Measurements from ENCODE around the gene DDR1.
"Not testable (repeated sequence)": the region's sequence is repeated elsewhere in the genome, so short reads cannot be mapped to it uniquely, and the experiment has no call there.

DDR1 gene

DNA sequence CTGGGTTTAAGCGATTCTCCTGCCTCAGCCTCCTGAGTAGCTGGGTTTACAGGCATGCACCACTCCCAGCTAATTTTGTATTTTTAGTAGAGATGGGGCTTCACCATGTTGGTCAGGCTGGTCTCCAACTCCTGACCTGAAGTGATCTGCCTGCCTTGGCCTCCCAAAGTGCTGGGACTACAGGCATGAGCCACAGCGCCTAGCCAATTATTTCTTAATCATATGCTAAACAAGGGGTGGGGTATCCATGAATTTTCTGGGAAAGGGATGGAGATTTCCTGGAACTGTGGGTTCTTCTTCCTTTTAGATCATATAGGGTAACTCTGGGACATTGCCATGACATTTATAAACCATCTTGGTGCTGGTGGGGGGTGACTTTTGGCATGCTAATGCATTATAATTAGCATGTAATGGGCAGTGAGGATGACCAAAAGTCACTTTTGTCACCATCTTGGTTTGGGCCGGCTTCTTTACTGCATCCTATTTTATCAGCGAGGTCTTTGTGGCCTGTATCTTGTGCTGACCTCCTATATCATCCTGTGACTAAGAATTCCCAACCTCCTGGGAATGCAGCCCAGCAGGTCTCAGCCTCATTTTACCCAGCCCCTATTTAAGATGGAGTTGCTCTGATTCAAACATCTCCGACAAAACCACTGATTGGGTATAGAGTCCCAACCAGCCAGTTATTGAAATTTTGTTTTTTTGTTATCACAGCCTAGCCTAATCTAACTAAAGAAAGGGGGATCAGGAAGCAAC lies 29.9 kb upstream of the DDR1 start:
- DNase-seq, result no peak

DNA sequence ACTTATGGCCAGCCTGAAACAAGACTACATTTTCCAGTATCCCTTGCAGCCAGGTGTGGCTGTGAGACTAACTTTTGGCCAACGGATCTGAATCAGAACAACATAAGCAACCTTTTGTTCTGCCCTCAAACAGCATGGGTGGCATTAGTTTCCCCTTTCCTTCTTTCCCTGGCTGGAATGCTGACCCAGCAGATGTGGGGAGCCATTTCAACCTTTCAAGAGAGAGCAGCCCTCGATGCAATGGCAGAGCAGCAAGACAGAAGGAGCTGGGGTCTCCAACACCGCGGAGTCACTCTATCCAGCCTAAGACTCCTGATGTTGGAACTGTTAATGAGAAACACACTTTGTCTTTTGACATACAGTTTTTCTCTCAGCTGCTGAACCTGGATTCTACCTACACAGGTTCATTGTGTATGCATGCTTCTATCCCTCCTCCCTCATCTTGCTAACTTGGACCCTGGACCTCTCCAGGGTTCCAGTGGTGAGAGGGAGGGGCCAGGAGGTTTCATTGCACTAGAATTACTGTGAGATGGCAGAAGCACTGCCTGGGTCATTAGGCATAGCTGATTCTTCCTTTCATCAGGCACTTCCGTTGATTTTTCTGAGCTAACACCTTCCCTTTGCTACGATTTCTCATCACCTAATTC lies 28.8 kb upstream of the DDR1 start:
- no peak for DNase-seq

DNA sequence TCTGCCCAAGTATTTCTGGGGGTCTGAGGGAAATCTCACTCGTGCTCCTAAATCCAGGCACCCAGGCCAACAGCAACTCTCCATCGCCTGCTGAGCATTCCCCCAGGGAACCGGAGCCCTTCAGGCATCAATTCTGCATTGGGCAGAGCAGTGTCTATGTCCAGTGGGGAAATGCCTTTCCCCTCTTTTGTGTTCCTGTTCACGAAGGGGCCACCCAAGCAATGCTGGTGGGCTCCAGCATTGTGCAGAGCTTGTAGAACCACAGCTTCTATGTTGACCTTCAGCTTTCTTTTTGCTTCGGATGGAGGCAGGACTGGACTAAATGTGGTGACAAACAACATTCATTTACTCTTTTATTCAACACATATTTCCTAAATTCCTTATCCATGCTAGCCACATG lies 27.2 kb upstream of the DDR1 start:
- no peak for DNase-seq

DNA sequence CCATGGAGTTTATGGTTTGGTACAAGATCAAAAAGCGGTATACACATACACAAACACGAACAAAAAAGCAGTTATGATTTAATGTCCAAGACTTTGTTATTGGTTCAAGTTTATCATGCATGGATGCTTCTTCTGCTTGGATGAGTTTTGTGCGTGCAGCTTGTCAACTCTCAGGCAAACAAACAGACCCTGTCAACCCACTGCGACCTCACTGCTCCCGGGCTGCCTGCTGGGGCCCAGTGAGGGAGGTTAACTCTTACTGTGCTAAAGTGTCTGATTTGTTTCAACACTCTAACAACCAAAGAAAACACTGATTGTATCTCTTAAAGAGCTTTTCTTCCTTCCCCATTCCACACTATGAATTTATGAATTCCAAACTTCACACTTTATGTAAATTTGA lies 26.8 kb upstream of the DDR1 start:
- no peak for DNase-seq

DNA sequence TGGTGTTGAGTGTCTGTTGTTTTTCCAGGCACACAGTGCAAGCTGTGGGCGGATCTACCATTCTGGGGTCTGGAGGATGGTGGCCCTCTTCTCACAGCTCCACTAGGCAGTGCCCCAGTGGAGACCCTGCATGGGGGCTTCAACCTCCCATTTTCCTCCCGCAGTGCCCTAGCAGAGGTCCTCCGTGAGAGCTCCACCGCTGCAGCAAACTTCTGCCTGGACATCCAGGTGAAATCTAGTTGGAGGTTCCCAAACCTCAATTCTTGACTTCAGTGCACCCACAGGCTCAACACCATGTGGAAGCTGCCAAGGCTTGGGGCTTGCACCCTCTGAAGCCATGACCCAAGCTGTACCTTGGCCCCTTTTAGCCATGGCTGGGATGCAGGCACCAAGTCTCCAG lies 24.6 kb upstream of the DDR1 start:
- DNase-seq, result not testable (repeated sequence)

DNA sequence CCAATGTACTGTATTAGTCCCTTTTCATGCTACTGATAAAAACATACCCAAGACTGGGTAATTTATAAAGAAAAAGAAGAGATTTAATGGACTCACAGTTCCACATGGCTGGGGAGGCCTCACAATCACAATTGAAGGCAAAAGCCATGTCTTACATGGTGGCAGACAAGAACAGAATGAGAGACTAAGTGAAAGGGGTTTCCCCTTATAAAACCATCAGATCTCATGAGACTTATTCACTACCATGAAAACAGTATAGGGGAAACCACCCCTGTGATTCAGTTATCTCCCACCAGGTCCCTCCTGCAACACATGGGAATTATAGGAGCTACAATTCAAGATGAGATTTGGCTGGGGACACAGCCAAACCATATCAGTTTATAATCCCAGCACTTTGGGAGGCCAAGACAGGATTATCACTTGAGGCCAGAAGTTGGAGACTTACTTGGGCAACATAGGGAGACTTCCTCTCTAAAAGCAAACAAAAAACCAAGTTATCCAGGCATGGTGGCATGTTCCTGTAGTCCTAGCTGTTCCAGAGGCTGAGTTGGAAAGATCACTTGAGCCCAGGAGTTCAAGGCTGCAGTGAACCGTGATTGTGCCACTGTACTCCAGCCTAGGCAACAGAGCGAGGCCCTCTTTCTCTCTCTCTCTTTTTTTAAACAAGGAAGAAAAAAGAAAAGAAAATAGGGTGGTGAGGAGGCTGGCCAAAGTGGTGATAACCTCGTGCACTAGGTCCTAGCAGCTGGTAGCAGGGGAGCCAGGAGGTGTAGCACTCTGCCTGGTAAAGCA lies 22.9 kb upstream of the DDR1 start:
- no peak for DNase-seq

DNA sequence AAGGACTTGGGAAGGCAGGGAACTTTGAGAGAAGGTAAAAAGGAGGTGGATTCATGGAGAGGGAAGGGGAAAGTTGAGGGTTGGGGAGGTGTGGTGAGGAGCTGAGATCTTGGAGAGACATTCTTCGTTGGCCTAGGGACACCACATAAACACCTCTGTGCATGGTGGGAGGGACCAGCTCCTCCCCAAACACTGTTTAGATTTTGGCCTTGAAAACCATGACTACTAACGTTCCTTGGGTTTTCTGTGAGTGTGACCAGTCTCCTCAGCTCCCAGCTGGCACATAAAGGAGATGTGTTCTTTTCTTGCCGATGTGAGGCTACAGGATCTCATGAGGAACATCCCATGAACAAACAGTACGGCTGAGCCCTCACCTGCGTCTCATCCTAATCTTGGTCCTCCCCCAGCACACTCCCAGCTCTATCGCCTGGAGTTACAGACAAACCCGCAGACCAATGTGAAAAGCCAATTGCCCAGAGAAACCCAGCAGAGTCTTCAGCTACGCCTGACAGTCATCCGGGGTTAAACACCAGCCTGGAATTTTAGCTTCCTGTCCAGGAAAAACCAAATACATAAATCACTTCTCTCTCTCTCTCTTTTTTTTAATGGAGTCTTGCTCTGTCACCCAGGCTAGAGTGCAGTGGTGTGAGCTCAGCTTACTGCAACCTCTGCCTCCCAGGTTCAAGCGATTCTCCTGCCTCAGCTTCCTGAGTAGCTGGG lies 22.0 kb upstream of the DDR1 start:
- DNase-seq, result no peak

DNA sequence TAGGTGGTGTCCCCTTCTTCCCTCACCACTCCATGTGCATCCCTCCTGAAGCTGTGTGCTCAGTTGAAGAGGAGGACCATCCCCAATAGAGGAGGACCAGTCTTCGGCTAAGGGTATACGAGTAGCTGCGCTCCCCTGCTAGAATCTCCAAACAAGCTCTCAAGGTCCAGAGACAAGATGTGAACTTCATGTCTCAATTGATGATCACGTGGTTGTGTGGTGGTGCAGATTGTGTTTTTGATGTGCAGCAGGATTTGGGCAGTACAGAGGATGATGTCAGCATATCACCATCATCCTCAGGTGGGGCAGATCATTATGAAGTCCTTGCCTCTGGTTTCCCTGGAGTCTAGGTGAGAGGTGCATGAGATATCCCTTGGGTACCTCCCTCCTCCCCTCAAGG lies 20.0 kb upstream of the DDR1 start:
- no peak for DNase-seq

DNA sequence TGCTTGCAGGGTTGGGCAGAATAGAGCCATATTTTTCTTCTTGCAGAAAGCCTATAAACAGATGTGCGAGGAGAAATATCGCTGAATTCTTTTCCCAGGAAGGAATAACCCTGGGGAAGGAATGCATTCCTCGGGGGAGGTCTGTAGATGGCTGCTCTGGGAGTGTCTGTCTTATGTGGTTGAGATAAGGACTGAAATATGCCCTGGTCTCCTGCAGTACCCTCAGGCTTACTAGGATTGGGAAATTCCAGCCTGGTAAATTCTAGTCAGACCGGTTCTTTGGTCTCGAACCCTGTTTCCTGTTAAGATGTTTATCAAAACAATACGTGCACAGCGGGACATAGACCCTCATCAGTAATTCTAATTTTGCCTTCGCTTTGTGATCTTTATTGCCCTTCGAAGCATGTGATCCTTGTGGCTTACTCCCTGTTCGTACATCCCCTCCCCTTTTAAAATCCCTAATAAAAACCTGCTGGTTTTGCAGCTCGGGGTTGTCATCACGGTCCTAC lies 15.0 kb upstream of the DDR1 start:
- not testable (repeated sequence) for DNase-seq

DNA sequence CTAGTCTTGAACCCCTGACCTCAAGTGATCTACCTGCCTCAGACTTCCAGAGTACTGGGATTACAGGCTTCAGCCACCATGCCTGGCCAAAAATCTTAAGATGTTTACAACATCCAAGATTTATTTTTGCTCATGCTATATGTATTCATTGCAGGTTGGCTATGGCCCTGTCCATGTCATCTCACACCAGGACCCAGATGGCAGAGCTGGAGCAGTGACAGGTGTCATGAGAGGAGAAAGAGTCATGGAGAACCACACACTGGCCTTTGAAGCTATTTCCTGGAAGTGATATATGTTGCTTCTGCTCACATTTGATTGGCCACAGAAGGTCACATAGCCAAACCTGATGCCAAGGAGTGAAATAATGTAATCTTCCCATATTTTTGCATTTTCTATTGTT lies 13.8 kb upstream of the DDR1 start:
- DNase-seq, result no peak

DNA sequence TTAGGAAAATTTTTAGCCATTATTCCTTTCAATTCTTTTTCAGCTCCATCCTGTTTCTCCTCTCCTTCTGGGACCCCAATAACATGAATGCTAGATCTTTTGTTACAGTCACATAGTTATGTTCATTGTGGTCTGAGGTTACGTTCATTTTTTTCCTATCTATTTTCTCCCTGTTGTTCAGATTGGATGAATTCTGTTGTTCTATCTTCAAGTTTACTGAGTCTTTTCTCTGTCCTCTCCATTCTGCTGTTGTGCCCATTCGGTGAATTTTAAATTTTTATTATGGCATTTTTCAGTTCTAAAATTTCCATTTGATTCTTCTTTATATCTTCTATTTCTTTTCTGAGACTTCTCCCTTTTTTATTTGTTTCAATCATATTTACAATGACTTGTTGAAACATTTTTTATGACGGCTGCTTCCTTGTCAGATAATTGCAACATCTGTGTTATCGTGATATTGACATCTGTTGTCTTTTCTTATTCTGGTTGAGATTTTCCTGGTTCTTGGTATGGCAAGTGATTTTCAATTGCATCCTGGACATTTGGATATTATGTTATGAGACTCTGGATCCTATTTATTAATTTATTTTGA lies 12.6 kb upstream of the DDR1 start:
- DNase-seq, result no peak

DNA sequence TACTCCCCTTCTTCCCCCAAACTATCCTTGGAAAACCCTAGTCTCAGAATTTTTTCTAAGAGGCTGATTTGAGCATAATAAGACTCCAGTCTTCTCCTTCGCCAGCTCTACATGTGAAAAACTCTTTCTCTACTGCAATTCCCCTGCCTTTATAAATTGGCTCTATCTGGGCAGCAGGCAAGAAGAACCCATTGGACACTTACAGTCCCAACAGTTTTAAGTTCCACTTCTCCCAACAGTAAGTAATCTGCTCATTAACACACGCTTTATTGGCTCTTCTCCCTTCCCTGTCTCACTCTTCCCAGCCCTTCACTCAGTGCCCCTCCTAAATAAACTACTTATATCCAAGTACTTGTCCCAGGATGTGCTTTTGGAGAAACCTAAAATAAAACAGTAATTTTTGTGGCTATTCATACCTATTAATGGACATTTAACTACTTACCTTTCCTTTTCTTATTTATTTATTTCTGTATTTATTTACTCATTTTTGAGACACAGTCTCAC lies 11.1 kb upstream of the DDR1 start:
- DNase-seq, result no peak

DNA sequence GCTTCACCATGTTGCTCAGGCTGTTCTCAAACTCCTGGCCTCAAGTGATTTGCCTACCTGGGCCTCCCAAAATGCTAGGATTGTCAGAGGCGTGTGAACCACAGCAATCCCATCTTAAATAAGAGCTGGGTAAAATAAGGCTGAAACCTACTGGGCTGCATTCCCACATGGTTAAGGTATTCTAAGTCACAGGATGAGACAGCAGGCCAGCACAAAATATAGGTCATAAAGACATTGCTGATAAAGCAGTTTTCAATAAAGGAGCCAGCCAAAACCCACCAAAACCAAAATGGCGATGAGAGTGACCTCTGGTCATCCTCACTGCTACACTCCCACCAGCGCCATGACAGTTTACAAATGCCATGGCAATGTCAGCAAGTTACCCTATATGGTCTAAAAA lies 10.5 kb upstream of the DDR1 start:
- not testable (repeated sequence) for DNase-seq

DNA sequence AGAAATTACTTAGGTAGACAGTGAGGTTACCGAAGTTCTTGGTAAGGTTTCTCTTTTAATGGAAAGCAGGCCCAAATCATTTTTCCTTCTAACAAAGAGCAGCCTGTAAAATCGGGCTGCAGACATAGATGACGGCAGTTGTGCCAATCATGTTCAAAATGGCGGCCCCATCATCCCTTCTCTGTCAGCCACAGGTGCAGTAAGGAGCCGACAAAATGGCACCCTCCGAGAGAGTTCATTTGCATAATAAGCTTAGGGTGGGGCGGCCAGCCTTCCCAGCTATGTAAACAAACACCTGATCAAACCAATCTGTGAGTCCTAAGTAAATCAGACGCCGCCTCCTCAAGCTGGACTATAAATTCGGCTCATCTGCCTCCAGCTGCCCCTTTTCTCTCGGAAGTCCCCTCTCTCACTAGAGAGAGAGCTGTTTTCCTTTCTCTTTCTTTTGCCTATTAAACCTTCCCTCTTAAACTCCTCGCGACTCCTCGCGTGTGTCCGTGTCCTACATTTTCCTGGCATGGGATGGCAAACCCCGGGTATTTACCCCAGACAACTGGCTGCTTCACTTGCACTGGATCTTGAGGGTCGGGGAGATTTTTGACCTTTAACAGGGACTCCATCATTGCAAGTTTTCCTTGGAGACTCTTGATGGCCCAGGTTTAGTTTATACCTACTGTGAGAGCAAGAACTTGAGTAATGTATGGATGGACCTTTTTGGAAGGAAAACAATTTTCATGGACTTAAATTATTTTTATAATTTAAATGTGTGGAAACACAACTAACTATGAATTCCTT lies 8.9 kb upstream of the DDR1 start:
- peak; percentile 51 for DNase-seq

DNA sequence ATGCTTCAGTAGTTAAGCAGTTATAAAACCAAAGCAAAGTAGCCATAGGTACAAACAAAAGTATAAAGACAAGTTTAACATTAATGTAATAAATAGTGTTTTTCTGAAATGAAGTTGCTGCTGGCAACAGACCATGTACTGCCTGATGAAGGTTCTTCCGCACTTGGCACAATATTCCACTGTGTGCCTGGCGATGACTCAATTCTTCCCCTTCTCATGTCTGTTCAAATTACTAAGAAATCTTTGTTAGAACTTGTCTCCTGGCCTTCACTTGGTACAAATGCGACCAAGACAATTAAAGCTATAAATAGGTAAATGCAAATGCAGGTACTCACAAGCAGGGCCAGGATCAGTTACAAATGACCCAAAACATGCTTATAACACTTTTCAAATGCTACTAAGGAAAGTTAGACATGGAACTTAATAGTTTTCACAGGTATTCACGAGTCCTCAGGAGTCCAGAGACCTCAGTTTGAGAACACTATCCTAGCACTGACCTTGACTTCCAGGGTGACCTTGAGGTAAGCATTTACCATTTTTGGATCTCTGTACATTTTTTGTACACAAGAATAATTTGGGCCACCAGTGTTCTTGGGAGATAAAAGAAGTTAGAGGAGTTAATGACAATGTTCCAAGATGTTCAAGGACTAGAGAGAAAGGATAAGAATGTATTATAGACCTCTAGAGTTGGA lies 8.1 kb upstream of the DDR1 start:
- no peak for DNase-seq

DNA sequence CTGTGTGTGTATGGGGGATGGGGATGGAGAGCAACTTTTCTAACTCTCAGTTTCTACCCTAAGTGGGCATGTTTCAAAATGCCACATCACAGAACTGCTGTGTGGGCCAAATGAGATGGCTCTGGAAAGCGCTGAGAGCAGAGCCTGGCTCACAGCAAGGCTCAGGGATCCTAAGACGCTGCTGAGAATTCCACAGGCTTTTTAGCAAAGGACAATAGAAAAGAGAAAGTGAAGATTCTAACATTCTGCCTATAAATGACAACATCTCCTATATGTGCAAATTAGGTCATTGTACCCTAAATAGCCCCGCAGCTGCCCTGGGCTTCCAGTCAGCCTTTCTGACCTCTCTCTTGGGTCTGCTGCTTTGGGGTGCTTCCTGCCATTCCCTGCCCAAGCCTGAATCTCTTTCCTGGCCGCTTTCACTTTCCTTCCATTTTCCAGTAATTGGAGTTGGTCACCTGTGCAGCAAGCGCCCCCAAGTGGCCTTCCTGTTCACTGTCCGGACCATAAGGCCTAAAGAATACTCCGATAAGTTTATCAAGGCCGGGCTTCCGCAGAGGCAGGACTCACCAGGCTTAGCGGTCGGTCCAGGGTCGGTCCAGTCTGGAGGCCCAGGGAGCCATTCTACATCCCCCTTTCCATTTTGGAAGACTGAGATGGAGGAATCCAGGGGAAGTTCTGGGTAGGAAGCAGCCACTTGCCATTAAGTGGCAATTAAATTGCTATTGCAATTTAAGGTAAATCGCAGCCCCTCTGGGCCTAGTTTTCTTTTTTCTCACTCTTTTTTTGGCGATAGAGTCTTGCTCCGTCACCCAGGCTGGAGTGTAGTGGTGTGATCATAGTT lies 6.7 kb upstream of the DDR1 start:
- peak; percentile 80 for DNase-seq

DNA sequence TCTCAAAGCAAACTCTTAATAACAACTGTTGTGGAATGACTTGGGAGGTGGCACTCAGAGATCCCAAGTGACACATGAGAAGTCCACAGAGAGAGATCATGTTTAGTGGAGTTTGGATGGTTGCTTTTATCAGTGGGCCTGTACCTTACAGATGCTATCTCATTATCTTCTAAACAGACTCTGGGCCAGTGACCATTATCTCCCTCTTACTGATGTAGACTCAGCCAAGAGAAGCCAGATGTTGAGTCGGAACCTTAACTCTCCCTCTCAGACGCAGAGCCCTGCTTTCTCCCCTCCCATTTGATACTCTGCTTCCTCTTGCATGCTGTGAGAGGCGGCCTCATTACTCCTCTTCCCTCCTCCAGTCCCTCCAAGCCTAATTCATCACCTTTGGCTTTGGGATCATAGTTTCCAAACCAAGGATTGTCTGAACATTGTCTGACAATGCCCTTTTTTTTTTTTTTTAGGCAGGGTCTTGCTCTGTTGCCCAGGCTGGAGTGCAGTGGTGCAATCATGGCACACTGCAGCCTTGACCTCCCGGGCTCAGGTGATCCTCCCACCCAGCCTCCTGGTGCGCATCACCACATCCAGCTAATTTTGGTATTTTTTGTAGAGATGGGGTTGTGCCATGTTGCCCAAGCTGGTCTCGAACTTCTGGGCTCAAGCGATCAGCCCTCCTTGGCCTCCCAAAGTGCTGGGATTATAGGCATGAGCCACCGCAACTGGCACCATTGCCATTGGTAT lies 4.5 kb upstream of the DDR1 start:
- no peak for DNase-seq

DNA sequence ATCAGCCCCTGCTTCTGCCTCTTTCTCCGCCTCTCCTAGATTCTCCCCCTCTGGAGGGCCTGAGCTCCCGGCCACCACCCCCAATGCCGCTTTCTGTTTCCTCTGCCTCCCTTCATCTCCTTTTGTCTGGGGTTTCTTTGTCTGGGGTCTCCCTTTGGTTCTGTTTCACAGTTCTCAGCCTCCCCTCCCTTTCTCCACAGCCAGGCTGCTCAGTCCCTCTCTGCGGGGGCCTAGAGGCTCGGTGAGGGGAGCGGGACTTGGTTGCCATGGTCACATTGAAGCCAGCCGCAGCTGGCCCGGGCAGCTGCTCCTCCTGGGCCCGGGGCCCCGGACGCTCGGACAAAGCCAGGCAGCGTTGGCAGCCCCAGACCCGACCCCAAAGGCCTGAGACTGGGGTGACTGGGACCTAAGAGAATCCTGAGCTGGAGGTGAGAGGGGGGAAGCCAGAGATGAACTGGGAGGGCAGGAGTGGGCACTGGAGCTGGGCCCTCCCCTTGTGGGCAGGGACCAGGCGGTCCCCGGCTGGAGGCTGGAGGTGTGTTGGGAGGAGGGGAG lies 3.5 kb upstream of the DDR1 start:
- DNase-seq, result peak; percentile 71

Measured in NCI-H2227 treated with DMSO at 0.1 percent for 48 hours (cell line).